OCI-LY7 (cell line): ENCODE data around the gene UAP1L1.

ENCODE experiments used
- CTCF ChIP-seq: fragments of 200-600 bp; sonication (generic); conservative IDR thresholded peaks from 2 replicates; pipeline ENCODE4 v1.5.1; 2014; ENCODE audit warnings: mild to moderate bottlenecking, antibody characterized with exemption, low read length, moderate library complexity, mixed read lengths
- EZH2phosphoT487 ChIP-seq: fragments of 200-600 bp; sonication (generic); IDR thresholded peaks from 2 replicates; pipeline ENCODE4 v1.6.1; 2018; ENCODE audit warnings: low read depth, borderline replicate concordance, mild to moderate bottlenecking, mixed run types, antibody characterized with exemption, low read length, moderate library complexity, mixed read lengths

GRCh38 chr9:137070906-137071275, 6.4 kb upstream of the UAP1L1 start:
- TF ChIP-seq CTCF (no peak), EZH2phosphoT487 (no peak)
